K562 (cell line): ENCODE results near the gene LSM4. TPM values are rescaled to one million over a fixed set of nuclear protein-coding genes. Genes with fewer than 3 reads are reported as not detected.

Source experiments
- BRF2 ChIP-seq: IDR thresholded peaks from 3 replicates; pipeline ENCODE4 v1.6.1; 2011; ENCODE audit warnings: borderline replicate concordance, mild to moderate bottlenecking; ENCODE audit not compliant: insufficient read length, insufficient read depth
- DIDO1 ChIP-seq: fragments of 450-650 bp; IDR thresholded peaks from 2 replicates; pipeline ENCODE4 v1.6.1; 2016; ENCODE audit warnings: low read depth, missing biosample characterization, missing genetic modification characterization
- MGA ChIP-seq: fragments of 450-650 bp; IDR thresholded peaks from 2 replicates; pipeline ENCODE4 v1.6.1; 2016; ENCODE audit warnings: mild to moderate bottlenecking, moderate library complexity
- ZNF184 ChIP-seq: sonication (generic); formaldehyde crosslinking; IDR thresholded peaks from 2 replicates; pipeline ENCODE4 v1.5.0; 2020; ENCODE audit warnings: missing genetic modification reagents
- ZNF407 ChIP-seq: fragments of 450-650 bp; IDR thresholded peaks from 2 replicates; pipeline ENCODE4 v1.6.1; 2016; ENCODE audit warnings: low read depth
- polyA plus RNA-seq, 8 experiments: library from polyadenylated mRNA; depleted of rRNA in 4 of 8; stranded (reverse) in 5 of 8; unstranded in 3 of 8; fragments of >200 nt; fragmentation: Nextera tagmentation in 2 of 8; fragmentation: Illumina TruSeq in 1 of 8; extraction: Ambion mirVana in 2 of 8; extraction: Trizol in 1 of 8; gene quantifications; 2 replicates each; pipeline versions ENCODE4 v1.2.1 to v1.2.3, GENCODE V29; 2011 to 2014; ENCODE audit warnings: inconsistent platforms in 1 of 8, missing spikeins in 1 of 8
- total RNA-seq, 7 experiments: library from RNA; depleted of rRNA in 6 of 7; stranded (reverse); fragments of >200 nt in 6 of 7; fragmentation: Illumina TruSeq in 2 of 7; extraction: Trizol in 2 of 7; gene quantifications; 2 replicates each; pipeline versions ENCODE4 v1.2.1 to v1.2.3, GENCODE V29; 2011 to 2021; ENCODE audit warnings: low replicate concordance in 1 of 7

Gene LSM4
- total and polyA plus RNA-seq, 9 of the 15 experiments (the other 6 are each of a cell fraction or from before 2014, with no cell fraction given) = 11.9 to 763 (median 202) TPM

GRCh38 chr19:18292810-18293641 is 29.9 kb downstream of the LSM4 start (continued):
- TF ChIP-seq MGA = no peak; the same call in 1 of the 2 replicates
- TF ChIP-seq ZNF184 = no peak
- no peak for TF ChIP-seq DIDO1 (tag)
- TF ChIP-seq ZNF407 = peak; percentile 8; the same call in 1 of the 2 replicates
- TF ChIP-seq BRF2 = no peak
